ENCODE measurements around the gene PRKN. TPM values are rescaled to one million over a fixed set of nuclear protein-coding genes. Genes with fewer than 3 reads are reported as not detected.

The PRKN gene
- total RNA-seq, 4 donors from 2014 or later, result 5.5 to 17.9 (median 6.8) TPM

GRCh38 chr6:162179196-162179951 is 548.2 kb downstream of the PRKN start:
- no peaks in the 10 kb centered on the region for H3K27me3 ChIP-seq
- 71 to 80% methylated on average over 7 of the region's 7 CpGs for WGBS, 2 donors
- TF ChIP-seq CTCF (IDR thresholded peaks at IDR 0.05) (no peak), EP300 (IDR thresholded peaks at IDR 0.05) (no peak), POLR2A (IDR thresholded peaks at IDR 0.05) (no peak)
- H3K9me3 ChIP-seq, result no peaks in the 10 kb centered on the region
- peaks cover 0 to 6% (median 0%) of the 10 kb centered on the region in 4 donors for H3K4me1 ChIP-seq
- no peaks in the 10 kb centered on the region for H3K36me3 ChIP-seq
- H3K27ac ChIP-seq, result no peak overlapping the region
- no peak for DNase-seq (ENCODE audit: low spot score in 2 of 2)
- no peak overlapping the region for H3K4me3 ChIP-seq

GRCh38 chr6:162178666-162179065 is 548.9 kb downstream of the PRKN start:
- TF ChIP-seq EP300 (IDR thresholded peaks at IDR 0.05), result no peak
- TF ChIP-seq CTCF (IDR thresholded peaks at IDR 0.05), result no peak
- no peak for TF ChIP-seq POLR2A (IDR thresholded peaks at IDR 0.05)
- no peaks in the 10 kb centered on the region for H3K9me3 ChIP-seq
- H3K4me3 ChIP-seq, result no peak overlapping the region
- no peaks in the 10 kb centered on the region for H3K27me3 ChIP-seq
- 92 to 94% methylated on average over 8 of the region's 8 CpGs for WGBS, 2 donors
- no peaks in the 10 kb centered on the region for H3K36me3 ChIP-seq
- no peak overlapping the region for H3K27ac ChIP-seq
- no peak for DNase-seq (ENCODE audit: low spot score in 2 of 2)
- peaks cover 0 to 6% (median 0%) of the 10 kb centered on the region in 4 donors for H3K4me1 ChIP-seq

GRCh38 chr6:162178266-162178665 is 549.3 kb downstream of the PRKN start:
- 90 to 93% methylated on average over 3 of the region's 3 CpGs for whole genome bisulfite sequencing, 2 donors
- H3K9me3 ChIP-seq, result no peaks in the 10 kb centered on the region
- H3K27ac ChIP-seq, result no peak overlapping the region
- no peak for DNase-seq (ENCODE audit: low spot score in 2 of 2)
- no peaks in the 10 kb centered on the region for H3K36me3 ChIP-seq
- no peaks in the 10 kb centered on the region for H3K27me3 ChIP-seq
- H3K4me1 ChIP-seq, result peaks cover 0 to 6% (median 0%) of the 10 kb centered on the region in 4 donors
- TF ChIP-seq POLR2A (IDR thresholded peaks at IDR 0.05) (no peak), EP300 (IDR thresholded peaks at IDR 0.05) (no peak), CTCF (IDR thresholded peaks at IDR 0.05) (no peak)
- H3K4me3 ChIP-seq, result no peak overlapping the region

- WGBS, 2 donors, result 24 to 27% methylated on average over 4 of the region's 4 CpGs
- DNase-seq (ENCODE audit: low spot score in 2 of 2), result no peak
- no peak overlapping the region for H3K4me3 ChIP-seq
- H3K27ac ChIP-seq, result peak overlapping the region in 1 of 4 donors; percentile 4
- no peaks in the 10 kb centered on the region for H3K27me3 ChIP-seq
- H3K4me1 ChIP-seq, result peaks cover 0 to 6% (median 0%) of the 10 kb centered on the region in 4 donors
- TF ChIP-seq POLR2A (IDR thresholded peaks at IDR 0.05) (no peak), EP300 (IDR thresholded peaks at IDR 0.05) (peak in 1 of 2 donors; percentile 13), CTCF (IDR thresholded peaks at IDR 0.05) (peak in 2 of 5 experiments; percentile 16 to 40)
- no peaks in the 10 kb centered on the region for H3K9me3 ChIP-seq
- H3K36me3 ChIP-seq, result no peaks in the 10 kb centered on the region
These were observed 549.8 kb downstream of the PRKN start for GRCh38 chr6:162177746-162178145.

- TF ChIP-seq CTCF (IDR thresholded peaks at IDR 0.05) (no peak), EP300 (IDR thresholded peaks at IDR 0.05) (no peak), POLR2A (IDR thresholded peaks at IDR 0.05) (no peak)
- DNase-seq (ENCODE audit: low spot score in 2 of 2), result no peak
- H3K4me1 ChIP-seq, result peaks cover 0 to 6% (median 0%) of the 10 kb centered on the region in 4 donors
- no peak overlapping the region for H3K27ac ChIP-seq
- no peaks in the 10 kb centered on the region for H3K36me3 ChIP-seq
- no peak overlapping the region for H3K4me3 ChIP-seq
- WGBS, 2 donors, result 92% methylated on average over 1 of the region's 1 CpG
- H3K27me3 ChIP-seq, result no peaks in the 10 kb centered on the region
- no peaks in the 10 kb centered on the region for H3K9me3 ChIP-seq
These were observed 554.1 kb downstream of the PRKN start for GRCh38 chr6:162173466-162173865.

Data from tibial nerve (tissue), 4 donors.